Nucleus accumbens (tissue), 56 donors: ENCODE measurements around the gene IL1R1.
A peak's percentile ranks its signal among the peaks of the same experiment; 100 is the strongest.
"Not testable (repeated sequence)": the region's sequence is repeated elsewhere in the genome, so short reads cannot be mapped to it uniquely, and the experiment has no call there.

Experiments
- DNase-seq, 56 donors: peaks; one replicate each; lab custom pipeline; 2025; lab: John Stamatoyannopoulos, UW

Gene IL1R1, protein sequence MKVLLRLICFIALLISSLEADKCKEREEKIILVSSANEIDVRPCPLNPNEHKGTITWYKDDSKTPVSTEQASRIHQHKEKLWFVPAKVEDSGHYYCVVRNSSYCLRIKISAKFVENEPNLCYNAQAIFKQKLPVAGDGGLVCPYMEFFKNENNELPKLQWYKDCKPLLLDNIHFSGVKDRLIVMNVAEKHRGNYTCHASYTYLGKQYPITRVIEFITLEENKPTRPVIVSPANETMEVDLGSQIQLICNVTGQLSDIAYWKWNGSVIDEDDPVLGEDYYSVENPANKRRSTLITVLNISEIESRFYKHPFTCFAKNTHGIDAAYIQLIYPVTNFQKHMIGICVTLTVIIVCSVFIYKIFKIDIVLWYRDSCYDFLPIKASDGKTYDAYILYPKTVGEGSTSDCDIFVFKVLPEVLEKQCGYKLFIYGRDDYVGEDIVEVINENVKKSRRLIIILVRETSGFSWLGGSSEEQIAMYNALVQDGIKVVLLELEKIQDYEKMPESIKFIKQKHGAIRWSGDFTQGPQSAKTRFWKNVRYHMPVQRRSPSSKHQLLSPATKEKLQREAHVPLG

DNA sequence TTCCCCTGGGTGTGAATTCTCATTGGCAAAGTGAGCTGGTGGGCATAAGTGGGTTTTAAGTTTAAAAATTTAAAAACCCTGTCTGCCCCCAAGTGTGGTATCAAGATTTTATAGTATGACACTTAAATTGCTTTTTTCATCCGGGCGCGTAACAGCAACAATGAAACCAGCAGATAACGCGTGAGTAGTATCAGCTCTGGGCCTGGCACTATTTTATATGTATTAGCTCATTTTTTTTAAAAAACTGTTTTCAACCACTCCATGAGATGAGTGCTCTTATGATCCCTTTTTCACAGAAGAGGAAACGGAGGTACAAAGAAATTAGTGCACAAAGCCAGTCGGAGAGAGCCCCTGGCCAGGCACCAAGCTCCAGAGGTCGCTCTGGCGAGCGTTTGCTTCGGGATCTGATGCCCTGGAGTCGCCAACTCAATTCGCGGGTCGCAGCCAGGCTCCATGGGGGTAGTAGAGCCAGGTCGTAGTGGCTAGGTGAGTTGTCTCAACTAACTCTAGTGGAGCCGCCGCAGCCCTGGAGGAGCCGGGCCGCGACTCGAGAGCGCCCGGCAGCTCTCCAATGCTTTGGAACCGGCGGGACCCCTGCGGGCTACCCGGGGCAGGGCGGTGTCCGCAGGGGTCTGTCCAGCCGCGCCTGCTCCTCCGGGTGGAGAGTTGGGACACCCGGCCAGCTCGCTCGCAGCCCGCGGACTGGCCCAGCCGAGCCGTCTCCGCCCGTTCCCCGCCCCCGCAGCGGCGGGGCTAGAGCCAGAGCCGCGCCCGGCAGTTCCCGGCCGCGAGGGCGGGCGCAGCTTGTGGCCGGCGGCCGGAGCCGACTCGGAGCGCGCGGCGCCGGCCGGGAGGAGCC, at the start of gene IL1R1:
Gene IL1R1 (plus strand): TSS at position 777 of the 859 bp plus-strand sequence. CDS start 14,979 bp downstream, outside the sequence.
- peak in 9 of 56 donors; percentile 1 to 47 (median 8) for DNase-seq

DNA sequence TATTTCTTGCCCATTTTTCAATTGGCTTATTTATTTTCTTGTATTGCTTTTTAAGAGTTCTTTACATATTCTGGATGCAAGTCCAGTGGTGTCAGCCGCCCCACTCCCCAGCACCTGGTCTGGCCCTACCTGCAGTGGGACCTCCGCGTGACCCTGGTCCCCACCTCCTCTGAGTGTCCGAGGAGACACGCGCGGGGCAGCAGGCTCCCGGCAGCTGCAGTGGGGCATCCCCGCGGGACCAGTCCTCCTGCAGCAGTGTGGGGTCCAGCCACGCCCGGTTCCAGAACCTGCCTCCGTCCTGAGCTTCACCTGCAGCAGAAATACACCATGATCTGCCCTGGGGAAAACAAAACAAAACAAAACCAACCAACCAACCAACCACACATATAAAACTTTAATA, 48.9 kb upstream of the IL1R1 start:
- DNase-seq: no peak

DNA sequence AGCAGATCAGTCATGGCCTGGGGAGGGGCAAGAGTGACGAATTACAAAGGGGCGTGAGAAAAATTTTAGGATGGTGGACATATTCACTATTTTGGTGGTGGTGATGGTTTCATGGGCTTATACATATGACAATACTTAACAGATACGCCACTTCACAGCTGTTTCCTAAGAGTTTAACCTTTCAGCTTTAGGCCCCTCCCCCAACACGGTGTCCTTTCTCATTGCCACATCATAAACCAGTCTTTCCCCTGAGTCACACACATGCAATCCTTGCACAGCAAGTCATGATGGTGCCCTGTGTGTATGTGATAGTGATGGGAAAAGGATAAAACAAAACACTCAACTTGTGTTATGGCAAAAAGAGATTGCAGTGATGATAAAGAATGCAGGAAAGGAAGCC, 47.6 kb upstream of the IL1R1 start:
- DNase-seq: no peak

DNA sequence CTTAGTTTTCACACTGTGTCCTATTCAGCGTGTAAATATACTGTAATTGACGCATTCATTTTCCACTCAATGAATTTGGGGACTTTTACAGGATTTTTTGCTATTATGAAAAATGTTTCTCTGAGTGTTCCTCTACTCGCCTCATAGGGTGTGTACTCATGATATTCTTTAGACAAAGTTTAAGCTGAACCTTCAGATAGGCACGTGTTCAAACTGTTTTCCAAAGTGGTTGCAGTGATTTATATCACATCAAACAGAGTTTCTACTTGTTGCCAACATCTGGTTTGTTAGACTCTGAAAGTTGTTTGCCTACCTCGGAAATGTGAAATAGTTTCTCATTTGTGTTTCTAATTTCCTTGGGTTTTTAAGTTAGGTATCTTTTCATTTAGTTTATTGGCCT, 46.4 kb upstream of the IL1R1 start:
- no peak for DNase-seq

DNA sequence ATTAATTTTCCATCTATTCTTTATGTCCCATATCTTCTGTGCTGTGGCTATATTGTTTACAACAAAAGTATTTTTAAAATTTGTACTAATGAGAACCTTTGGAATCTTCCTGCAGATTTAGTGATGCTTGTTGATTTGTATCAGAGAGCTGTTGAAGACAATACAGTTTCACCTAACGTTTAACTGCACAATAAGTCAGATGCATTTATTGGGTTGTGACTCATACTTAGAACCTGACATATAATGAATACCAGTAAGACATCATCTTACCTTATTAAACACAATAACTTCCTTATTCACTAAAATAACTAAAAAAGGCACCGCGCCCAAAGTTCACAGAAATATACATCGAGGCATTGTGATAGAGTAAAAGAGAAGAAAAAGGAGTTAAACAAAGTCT, 43.8 kb upstream of the IL1R1 start:
- no peak for DNase-seq

DNA sequence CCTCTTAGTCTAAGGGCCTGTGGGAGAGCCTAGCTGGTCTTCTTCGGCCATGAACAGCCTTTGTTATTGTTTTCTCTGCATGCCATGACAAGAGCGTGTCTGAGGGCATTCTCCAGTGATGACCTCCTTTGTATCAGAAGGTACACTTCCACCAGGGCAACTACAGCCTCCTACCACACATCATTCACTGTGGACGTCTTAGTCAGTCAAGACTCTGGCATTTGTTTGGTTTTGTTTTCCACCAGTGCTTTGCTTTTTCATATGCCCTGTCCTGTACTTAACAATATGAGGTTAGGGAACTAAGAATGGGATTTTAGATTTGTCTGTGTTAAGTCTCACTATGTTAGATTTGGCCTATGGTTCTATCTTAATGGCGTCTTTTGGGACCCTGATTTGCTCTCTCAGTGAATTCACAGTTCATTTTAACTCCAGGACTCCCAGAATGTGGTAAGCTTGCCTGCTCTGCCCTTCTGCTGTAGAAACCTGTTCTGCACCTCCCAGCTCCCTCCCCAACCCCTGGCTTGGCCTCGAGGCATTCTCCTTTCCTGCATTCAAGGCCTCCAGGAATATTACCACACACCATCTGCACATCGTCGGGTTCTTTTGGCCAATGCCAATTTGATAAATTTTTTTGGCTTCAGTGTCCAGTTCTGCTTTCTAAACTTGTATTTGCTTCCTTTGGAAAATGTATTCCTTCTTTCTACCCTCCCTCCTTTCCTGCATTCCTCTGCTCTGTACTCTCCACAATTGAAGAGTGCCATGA, 42.8 kb upstream of the IL1R1 start:
- DNase-seq: no peak

DNA sequence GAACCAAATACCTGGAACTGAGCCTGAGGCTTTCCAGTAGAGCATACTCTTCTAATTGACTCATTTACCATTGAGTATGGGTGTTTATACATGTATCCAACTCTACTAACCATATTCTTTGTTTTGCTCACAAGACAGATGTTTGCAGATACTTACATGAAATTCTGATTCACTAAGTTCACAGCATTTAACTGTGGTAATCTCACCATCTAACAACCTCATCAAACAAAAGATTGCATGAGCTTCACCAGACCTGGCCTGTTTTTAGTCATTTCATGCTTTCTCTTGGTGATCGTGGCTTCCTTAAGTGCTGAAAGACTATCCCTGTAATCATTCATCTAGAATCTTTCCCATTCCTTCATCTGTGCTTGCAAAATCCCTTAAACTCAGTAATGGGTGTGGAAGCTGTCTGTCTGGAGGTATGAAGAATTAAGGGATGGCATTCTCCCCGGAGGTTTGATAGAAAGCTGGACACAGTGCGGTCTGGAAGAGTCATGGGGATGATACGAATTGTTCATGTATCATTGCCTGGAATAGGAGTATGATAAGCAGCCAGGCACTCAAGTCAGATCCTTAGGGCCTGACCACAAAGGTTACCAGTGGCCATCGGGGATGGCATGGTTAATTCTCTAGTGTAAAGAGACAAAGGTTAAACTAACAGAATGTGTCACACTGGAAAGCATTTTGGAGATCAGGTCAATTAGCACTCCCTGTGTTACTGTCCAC, 42.0 kb upstream of the IL1R1 start:
- DNase-seq: no peak

DNA sequence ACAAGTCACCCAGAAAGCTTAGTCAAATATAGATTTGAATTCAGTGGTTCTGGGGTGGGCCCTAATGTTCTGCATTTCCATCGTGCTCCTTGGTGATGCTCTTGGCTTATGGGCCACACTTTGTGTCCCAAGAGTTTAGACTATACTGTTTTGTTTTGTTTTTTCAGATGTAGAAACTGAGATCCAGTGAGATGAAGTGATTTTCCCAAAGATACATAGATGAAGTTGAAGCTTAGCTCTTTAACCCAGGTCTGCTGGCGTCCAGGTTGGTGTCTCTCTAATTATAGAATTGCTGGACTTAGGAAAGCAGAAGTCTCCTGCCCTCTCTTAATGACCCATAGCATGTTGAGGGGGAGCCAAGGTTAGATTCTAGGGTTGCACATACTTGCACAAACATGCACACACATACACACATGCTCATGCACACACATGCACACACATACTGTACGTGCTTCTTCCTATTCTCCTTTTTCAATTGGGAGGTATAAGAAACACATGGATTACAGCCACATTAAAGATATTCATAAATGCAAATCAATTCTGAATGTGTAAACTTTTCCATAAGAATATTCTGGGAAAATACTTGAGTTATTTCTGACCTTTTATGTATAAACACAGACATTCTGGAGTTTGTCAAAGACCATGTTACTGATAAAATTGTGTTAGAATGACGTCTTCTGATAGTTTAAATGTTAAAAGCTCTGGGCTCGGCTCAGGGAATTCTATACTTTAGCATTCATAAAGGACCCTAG, 41.3 kb upstream of the IL1R1 start:
- no peak for DNase-seq

DNA sequence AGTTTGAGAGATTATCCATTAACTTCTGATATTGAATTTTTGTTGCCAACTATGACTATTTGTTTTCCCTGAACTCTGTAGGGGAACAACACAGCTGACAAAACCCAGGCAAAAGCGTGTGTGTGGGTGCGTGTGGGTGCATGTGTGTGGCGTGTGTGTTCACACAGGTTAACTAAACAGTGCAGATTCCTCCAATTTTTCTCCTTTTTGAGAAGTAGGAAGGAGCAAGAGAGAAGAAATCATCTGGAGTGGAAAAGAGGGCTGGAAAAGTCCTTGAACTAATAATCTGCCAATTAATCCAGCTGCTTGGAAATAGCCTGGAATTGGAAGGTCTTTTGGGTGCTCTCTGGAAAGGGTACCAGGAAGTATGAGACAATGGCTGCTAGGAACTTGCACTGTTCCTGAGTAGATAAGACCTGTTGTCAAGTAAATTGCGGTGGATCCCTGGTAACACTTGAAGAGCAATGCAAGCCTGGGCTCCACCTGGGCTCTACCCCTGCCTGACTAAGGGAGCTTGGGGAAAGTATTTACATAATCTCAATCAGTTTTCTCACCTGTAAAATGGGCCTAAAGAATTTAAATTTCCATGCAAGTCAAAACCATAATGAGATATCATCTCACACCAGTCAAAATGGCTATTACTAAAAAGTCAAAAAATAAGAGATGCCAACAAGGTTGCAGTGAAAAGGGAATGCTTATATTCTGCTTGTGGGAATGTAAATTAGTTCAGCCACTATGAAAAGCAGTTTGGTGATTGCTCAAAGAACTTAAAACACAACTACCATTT, 40.5 kb upstream of the IL1R1 start:
- no peak for DNase-seq

DNA sequence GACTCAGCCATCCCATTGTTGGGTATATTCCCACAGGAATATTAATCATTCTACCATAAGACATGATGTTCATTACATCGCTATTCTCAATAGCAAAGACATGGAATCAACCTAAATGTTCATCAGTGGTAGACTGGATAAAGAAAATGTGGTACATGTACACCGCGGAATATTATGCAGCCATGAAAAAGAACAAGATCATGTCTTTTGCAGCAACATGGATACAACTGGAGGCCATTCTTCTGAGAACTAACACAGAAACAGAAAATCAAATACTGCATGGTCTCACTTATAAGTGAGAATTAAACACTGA, 40.0 kb upstream of the IL1R1 start:
- DNase-seq: not testable (repeated sequence)

DNA sequence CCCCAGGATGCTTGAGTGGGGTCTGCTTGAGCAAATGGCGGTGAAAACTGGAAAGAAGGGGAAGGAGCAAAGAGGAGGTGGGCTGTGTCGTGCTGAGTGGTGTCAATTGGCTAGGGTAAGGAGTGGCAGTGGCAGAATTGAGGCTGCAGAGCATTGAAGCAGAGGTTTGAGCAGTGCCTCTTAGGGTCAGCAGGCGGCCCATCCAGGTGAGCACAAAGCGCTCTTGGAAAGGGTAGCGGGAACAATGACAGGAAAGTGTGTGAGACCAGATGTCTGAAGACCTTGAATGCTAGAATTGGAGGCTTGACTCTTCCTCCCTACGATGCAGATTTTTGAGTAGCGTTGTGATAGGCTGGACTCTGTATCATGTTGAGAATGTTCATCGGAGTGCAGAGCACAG, 39.3 kb upstream of the IL1R1 start:
- DNase-seq: no peak

DNA sequence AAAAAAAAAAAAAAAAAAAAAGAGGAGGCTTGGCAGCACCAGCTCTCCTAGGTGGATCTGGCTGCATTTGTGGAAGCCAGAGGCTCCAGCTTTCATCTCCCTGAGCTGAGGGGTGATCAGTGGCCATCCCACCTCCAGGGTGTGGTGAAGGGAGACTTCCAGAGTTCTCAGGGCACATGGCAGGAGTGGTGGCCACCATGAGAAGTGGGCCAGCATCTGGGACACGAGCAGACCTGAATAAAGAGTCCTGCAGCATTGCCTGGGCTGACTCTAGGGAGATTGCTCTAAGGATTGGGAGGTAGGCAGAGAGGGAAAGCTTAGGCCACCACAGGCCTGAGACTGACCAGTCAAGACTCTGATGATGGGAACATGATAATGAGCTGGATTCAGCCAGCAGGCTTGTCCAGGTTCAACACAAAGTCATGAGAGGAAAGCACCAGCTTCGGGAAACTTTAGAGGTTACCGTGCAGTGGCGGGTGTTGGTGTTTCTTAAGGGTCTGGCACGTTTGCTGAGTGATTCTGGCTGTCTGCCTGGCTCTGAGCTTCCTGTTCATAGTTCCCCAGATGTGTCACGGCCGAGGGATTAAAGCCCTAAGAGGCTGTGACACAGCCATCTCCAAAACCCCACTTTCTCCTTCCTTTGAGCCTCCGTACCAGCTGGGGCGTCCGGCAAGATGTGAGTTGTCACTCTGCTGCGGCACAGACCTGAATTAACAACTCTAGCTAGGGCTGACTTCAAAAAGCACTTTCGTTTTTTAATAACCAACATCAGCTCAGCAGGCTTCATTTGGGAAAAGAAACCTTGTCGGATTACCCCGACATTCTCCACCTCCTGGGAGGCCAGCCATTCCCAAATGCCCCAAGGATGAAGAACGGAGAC, 38.3 kb upstream of the IL1R1 start:
- no peak for DNase-seq

DNA sequence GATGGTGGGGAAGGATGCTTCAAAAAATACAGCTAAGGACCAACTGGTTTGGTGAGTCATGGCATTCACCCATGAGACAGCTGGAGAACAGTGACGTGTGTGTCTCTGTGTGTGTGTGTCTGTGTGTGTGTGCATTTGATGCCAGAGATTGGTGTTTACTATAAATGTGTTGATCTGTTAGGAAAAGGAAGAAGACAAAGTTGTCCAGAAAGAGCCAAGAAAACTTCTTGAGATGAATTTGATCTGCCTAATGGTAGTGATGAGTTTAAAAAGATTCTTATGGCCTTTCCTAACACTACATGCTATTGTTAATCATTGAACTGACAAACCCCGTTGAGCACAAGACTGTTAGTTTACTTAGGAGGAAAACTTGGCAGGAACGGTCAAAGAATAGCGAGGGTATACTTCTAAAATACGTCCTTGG, 36.4 kb upstream of the IL1R1 start:
- DNase-seq: no peak

DNA sequence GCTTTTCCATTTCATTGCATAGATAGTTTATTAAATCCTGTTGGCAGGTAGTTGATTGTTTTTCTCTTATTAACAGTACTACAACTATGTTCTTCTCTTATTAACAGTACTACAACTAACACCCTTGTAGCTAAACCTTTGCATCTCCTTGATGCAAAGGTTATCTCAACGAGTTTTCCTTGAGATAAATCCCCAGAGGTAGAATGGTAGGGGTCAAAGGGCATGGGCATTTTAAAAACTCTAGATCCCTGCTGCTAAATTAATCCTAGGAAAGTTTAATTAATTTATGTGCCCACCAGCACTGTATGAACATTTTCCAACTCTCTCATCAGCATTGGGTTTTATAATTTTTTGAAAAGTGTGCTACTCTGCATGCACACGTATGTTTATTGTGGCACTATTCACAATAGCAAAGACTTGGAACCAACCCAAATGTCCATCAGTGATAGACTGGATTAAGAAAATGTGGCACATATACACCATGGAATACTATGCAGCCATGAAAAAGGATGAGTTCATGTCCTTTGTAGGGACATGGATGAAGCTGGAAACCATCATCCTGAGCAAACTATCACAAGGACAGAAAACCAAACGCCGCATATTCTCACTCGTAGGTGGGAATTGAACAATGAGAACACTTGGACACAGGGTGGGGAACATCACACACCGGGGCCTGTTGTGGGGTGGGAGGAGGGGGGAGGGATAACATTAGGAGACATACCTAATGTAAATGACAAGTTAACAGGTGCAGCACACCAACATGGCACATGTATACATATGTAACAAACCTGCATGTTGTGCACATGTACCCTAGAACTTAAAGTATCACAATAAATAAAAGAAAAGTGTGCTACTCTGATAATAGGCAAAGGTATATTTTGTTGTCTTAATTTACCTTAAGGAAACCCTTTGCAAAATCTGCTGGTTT, 35.5 kb upstream of the IL1R1 start:
- DNase-seq: not testable (repeated sequence)

DNA sequence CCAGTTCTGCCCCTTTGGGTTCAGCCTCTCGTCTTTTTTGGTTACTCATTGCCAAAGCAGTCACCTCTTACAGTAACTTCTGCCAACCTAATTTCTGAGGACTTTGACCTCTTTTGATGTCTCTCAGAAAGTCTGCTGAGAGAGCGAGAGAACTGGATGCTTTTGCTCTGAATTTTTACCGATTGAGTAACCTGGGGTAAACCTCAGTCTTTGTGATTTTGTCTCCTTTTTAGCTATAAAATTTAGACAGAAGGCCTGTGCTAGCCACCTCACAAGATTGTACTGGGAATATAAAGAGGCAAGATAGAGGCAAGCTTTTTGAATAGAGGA, 34.8 kb upstream of the IL1R1 start:
- no peak for DNase-seq

DNA sequence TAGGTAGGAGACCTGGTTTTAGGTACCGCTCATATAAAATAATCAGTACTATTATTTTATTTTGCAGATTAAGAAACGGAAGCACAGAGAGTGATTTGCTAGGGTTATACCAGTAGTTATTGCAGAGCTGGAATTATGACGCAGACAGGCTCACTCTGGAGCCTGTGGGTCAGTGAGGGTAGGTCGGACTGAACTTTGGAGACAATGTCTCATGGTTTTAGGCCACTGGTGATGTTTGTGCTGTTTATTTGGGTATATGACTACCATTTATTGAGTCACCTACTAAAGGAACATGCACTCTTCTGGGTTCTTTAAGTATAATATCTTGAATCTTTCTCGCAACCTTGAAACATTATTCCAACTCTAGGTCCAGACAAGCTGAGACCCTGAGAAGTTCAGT, 33.5 kb upstream of the IL1R1 start:
- DNase-seq: no peak

DNA sequence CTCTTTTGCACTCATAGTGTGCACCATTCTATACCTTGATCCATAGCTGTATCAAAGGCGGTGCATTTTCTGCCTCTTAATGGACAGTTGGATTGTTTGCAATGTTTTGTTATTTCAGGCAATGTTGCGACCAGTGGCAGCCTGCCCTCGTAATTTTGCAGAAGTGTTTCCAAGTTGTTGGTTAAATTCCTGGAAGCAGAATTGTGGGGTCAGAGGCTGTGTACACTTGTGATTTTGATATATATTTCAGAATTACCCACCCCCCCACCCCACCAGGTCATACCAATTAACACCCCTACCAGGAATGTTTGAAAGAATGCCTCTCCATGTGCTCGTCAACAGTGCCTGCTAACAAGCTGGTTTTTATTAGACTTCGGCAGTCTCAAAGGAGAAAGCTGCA, 32.4 kb upstream of the IL1R1 start:
- no peak for DNase-seq
